H1 (cell line): ENCODE measurements around the gene RAET1L. TPM values are rescaled to one million over a fixed set of nuclear protein-coding genes. Genes with fewer than 3 reads are reported as not detected.

Source experiments
- ATF2 ChIP-seq: IDR thresholded peaks from 2 replicates; pipeline ENCODE4 v1.6.1; 2012; ENCODE audit warnings: low read length, inconsistent platforms
- CHD2 ChIP-seq: IDR thresholded peaks from 2 replicates; pipeline ENCODE4 v1.6.1; 2012; ENCODE audit warnings: low read length, improper control_type of control experiment
- KDM4A ChIP-seq: IDR thresholded peaks from one replicate; pipeline ENCODE4 v1.7.1; 2012; ENCODE audit warnings: low read depth, mild to moderate bottlenecking, moderate library complexity, low read length, inconsistent platforms; ENCODE audit not compliant: severe bottlenecking
- polyA plus RNA-seq, 7 experiments: library from polyadenylated mRNA; depleted of rRNA in 3 of 7; stranded (reverse) in 5 of 7; unstranded in 2 of 7; fragments of >200 nt in 5 of 7; fragments of 200-250 nt in 2 of 7; gene quantifications; 1 replicate in 5 of 7; 2 replicates in 1 of 7; 4 replicates in 1 of 7; pipeline versions ENCODE4 v1.2.1 to v1.2.3, GENCODE V29; 2011 to 2013; ENCODE audit warnings: missing spikeins in 2 of 7, mixed read lengths in 2 of 7
- total RNA-seq: library from RNA; stranded (reverse); fragmentation: NEBNext Ultra II Directional; extraction: Animal tissue kit (Norgen Biotek cat#: 25700); gene quantifications from 2 replicates; pipeline ENCODE4 v1.2.1, GENCODE V29; 2021
- TF ChIP-seq, protein P1 (sequence below): IDR thresholded peaks from 2 replicates; pipeline ENCODE4 v1.6.1; 2011; ENCODE audit warnings: low read length, improper control_type of control experiment

The RAET1L gene
- total and polyA plus RNA-seq, 2 of the 8 experiments (the other 6 are each of a cell fraction or from before 2014, with no cell fraction given): not detected

- TF ChIP-seq ATF2: no peak
- TF ChIP-seq KDM4A: no peak
- no peak for TF ChIP-seq CHD2
- TF ChIP-seq, protein P1, sequence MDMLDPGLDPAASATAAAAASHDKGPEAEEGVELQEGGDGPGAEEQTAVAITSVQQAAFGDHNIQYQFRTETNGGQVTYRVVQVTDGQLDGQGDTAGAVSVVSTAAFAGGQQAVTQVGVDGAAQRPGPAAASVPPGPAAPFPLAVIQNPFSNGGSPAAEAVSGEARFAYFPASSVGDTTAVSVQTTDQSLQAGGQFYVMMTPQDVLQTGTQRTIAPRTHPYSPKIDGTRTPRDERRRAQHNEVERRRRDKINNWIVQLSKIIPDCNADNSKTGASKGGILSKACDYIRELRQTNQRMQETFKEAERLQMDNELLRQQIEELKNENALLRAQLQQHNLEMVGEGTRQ: no peak
Measured at GRCh38 chr6:150005761-150006651, 19.3 kb downstream of the RAET1L start (continued).
